Astrocyte of the cerebellum (primary cell): ENCODE measurements around the gene SLC29A1.

Source experiments
- DNase-seq: peaks from one replicate; pipeline ENCODE4 v3.0.0-alpha.2; 2011; ENCODE audit warnings: low read depth
- H3K4me3 ChIP-seq: 2 replicates; pipeline ENCODE4 v1.5.1; 2011; ENCODE audit warnings: mild to moderate bottlenecking, low read depth, low read length, moderate library complexity
- in situ Hi-C: cut with HindIII; loops from 2 replicates; pipeline ENCODE4 v1.10.0; 2017; ENCODE audit warnings: low sequenced_read_pairs
- TF ChIP-seq, protein P1 (sequence below): IDR thresholded peaks from 2 replicates; pipeline ENCODE4 v1.5.1; 2012; ENCODE audit warnings: low read length, low read depth, moderate library complexity, mild to moderate bottlenecking; ENCODE audit errors: missing control alignments

Gene SLC29A1

DNA sequence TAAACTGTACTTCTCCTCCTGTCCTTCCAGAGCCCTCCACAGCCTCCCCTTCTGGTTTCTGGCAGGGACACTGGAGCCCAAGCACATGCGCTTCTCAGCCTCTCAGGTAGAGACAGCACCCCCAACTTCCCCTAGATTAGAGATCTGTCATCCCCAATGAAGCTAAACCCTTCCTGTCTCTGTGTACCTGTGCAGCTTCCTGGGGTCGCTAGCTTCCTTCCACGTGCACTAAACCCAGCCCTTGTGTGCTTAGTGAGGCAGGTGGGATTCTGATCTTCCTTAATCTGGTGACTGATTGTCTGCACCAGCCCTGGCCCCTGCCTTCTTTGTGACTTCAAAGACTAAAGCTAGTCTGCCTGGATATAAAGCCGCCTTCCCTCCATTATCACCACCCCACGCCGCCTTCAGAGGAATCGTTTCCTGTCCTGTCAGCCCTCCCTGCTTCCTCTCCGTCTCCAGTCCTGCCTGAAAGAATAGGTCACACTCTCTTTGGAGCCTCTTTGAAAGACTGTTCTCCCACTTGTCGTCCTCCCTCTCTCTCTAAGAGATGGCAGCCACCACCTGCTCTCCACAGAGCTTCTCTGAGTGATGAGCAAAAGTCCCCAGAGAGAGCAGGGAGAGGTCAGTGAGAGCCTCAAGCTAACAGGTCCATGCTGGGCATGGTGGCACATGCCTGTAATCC, 37.3 kb upstream of the SLC29A1 start:
- TF ChIP-seq, protein P1, sequence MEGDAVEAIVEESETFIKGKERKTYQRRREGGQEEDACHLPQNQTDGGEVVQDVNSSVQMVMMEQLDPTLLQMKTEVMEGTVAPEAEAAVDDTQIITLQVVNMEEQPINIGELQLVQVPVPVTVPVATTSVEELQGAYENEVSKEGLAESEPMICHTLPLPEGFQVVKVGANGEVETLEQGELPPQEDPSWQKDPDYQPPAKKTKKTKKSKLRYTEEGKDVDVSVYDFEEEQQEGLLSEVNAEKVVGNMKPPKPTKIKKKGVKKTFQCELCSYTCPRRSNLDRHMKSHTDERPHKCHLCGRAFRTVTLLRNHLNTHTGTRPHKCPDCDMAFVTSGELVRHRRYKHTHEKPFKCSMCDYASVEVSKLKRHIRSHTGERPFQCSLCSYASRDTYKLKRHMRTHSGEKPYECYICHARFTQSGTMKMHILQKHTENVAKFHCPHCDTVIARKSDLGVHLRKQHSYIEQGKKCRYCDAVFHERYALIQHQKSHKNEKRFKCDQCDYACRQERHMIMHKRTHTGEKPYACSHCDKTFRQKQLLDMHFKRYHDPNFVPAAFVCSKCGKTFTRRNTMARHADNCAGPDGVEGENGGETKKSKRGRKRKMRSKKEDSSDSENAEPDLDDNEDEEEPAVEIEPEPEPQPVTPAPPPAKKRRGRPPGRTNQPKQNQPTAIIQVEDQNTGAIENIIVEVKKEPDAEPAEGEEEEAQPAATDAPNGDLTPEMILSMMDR = no peak
- in situ Hi-C loops = no loop called here
- no peak for DNase-seq
- H3K4me3 ChIP-seq = no peak overlapping the region

DNA sequence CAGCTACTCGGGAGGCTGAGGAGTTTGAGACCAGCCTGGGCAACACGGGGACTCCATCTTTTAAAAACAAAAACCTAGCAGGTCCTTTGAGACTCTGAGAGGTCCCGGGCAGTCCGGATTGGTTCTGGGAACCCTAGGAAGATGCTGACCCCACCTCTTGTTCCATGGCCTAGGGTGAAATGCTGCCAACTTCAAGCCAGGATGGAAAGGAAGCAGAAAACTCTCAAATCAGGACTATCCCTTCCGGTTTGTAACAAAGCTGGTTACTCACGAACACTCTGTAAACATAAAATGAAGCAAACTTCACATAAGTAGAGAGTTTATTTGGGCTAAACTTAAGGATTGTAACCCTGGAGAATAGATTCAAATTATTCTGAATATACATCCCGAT, 36.8 kb upstream of the SLC29A1 start:
- in situ Hi-C loops = no loop called here
- no peak overlapping the region for H3K4me3 ChIP-seq
- no peak for DNase-seq
- TF ChIP-seq, protein P1 = no peak

DNA sequence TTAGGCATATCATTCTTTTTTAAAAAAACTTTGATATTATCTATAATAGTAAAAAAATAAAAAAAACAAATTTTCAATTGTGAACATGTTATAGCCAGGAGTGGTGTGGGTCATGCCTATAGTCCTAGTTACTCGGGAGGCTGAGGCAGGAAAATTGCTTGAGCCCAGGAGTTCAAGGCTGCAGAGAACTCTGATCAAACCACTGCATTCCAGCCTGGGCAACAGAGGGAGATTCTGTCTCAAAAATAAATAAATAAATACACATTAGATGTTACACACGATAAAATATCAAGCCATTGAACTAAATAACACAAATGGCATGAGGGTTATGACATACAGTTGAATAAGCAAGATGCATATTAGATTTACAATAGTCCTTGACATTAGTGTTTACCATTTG, 34.6 kb upstream of the SLC29A1 start:
- no peak for DNase-seq
- in situ Hi-C loops = no loop called here
- no peak overlapping the region for H3K4me3 ChIP-seq
- TF ChIP-seq, protein P1 = no peak

DNA sequence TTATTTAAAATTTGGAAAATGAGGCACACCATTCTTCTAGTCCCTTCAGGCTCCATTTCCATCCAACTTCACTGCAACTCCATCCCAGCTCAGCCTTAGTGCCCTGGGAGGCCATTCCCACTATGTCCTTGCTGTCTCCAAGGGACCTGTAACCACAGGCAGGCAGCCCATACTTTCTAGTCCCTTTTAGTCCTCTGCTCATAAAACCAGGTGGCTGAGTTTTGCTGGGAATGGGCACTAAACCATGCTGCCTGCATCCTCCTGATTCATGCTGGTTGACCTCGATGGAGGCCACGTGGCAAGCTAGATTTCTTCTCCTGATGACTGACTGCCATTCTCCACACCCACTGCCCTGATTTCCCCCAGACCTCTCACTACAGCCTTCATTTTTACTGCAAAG, 34.1 kb upstream of the SLC29A1 start:
- DNase-seq = no peak
- H3K4me3 ChIP-seq = no peak overlapping the region
- TF ChIP-seq, protein P1 = no peak
- in situ Hi-C loops = no loop called here

DNA sequence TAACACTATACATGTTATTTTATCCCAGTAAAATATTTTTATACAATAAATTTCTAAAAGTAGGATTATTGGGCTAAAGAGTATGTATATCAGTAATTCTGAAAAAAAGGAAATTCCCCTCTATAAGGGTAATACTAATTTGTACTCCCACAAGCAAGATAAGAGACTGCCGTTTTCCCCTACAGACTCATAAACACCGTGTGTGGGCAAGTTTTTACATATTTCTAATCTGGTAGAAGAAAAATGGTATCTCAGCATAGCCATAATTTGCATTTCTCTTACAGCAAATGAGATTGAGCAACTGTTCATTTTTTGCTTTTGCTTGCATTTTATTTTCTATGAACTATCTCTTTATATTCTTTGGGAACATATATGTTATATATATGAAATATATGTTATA, 32.7 kb upstream of the SLC29A1 start:
- no peak for DNase-seq
- in situ Hi-C loops = no loop called here

DNA sequence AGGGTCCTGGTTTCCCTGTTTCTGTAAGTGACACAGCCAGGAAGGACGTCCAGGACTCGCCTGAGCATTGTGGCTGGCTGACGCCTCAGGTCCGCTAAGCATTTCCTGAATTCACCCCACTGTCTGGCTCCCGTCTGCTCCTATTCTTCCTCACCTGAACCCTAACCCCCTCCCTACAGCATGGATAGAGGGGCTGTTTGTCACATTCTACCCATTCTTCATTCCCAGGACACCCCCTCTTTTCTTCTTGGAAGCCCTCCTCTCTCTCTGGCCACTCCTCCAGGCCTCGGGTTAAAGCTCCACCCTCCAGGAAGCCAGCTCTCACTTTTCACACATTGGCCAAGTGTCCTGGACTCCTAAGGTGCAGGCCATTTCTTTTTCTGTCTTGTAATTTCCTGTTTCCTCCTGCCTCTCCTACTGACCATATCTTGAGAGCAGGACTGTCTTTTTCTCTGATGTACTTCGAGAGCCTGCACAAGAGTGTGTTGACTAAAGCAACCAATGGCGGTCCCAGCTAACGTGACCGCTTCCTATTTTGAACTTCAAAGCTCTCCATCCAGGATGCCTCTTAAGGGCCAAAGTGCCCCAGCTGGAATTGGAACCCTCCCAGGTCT, 30.9 kb upstream of the SLC29A1 start:
- no peak overlapping the region for H3K4me3 ChIP-seq
- TF ChIP-seq, protein P1 = no peak
- in situ Hi-C loops = no loop called here
- no peak for DNase-seq

More for the DNA sequence above, 32.7 kb upstream of the SLC29A1 start:
- no peak overlapping the region for H3K4me3 ChIP-seq
- TF ChIP-seq, protein P1 = no peak
